ENCODE results near the gene PTPN5.

Gene PTPN5

GRCh38 chr11:18750944-18751343 lies 40.7 kb downstream of the PTPN5 start:
- no peak for TF ChIP-seq PKNOX1 (IDR thresholded peaks at IDR 0.05)
- TF ChIP-seq ZNF384 (IDR thresholded peaks at IDR 0.05) = no peak
- no peak for TF ChIP-seq FOXA1 (IDR thresholded peaks at IDR 0.05)
- no peak for TF ChIP-seq SUZ12 (IDR thresholded peaks at IDR 0.05)
- no peak for TF ChIP-seq CTBP1 (IDR thresholded peaks at IDR 0.05; ENCODE audit: borderline replicate concordance)
- TF ChIP-seq FOXK2 (IDR thresholded peaks at IDR 0.05) = no peak
- TF ChIP-seq FOXM1 (IDR thresholded peaks at IDR 0.05; ENCODE audit: borderline replicate concordance) = no peak
- TF ChIP-seq HDGF (IDR thresholded peaks at IDR 0.05; ENCODE audit: borderline replicate concordance) = no peak
- no peak for TF ChIP-seq ELF4 (IDR thresholded peaks at IDR 0.05)
- no peak for TF ChIP-seq TARDBP (IDR thresholded peaks at IDR 0.05)
- no peak for TF ChIP-seq L3MBTL2 (conservative IDR thresholded peaks at IDR 0.05)
- TF ChIP-seq NFRKB (IDR thresholded peaks at IDR 0.05) = no peak
- no peak for DNase-seq (ENCODE audit: extremely low spot score)
- ChIA-PET POLR2A (interaction anchor here (0.6 kb wide), 1 partner anchor 15 kb away, joined by 3 read pairs; no protein-coding TSS in a partner anchor), CTCF (no interaction called here)

GRCh38 chr11:18749681-18750319 lies 41.8 kb downstream of the PTPN5 start:
- DNase-seq (ENCODE audit: extremely low spot score) = no peak
- POLR2A ChIA-PET = interaction anchor here (0.9 kb wide), 1 partner anchor 9 kb away, joined by 3 read pairs; no protein-coding TSS in a partner anchor
- CTCF ChIA-PET = interaction anchor here (1.0 kb wide), 1 partner anchor 14 kb away, joined by 4 read pairs; no protein-coding TSS in a partner anchor
- TF ChIP-seq FOXA1 (IDR thresholded peaks at IDR 0.05) (no peak), SUZ12 (IDR thresholded peaks at IDR 0.05) (no peak), LEF1 (IDR thresholded peaks at IDR 0.05; ENCODE audit: borderline replicate concordance) (no peak), ELF4 (IDR thresholded peaks at IDR 0.05) (no peak)

GRCh38 chr11:18748766-18749365 lies 42.7 kb downstream of the PTPN5 start:
- TF ChIP-seq ELF4 (IDR thresholded peaks at IDR 0.05) (no peak), HDGF (IDR thresholded peaks at IDR 0.05; ENCODE audit: borderline replicate concordance) (no peak), LEF1 (IDR thresholded peaks at IDR 0.05; ENCODE audit: borderline replicate concordance) (no peak), SUZ12 (IDR thresholded peaks at IDR 0.05) (no peak), FOXK2 (IDR thresholded peaks at IDR 0.05) (no peak), PKNOX1 (IDR thresholded peaks at IDR 0.05) (no peak), L3MBTL2 (conservative IDR thresholded peaks at IDR 0.05) (no peak), FOXA1 (IDR thresholded peaks at IDR 0.05) (no peak), CTBP1 (IDR thresholded peaks at IDR 0.05; ENCODE audit: borderline replicate concordance) (no peak), SP1 (IDR thresholded peaks at IDR 0.05) (no peak), BHLHE40 (IDR thresholded peaks at IDR 0.05; ENCODE audit: borderline replicate concordance) (no peak), ZNF384 (IDR thresholded peaks at IDR 0.05) (no peak), FOXM1 (IDR thresholded peaks at IDR 0.05; ENCODE audit: borderline replicate concordance) (no peak), TARDBP (IDR thresholded peaks at IDR 0.05) (no peak), NFRKB (IDR thresholded peaks at IDR 0.05) (no peak), ARNT (IDR thresholded peaks at IDR 0.05) (no peak)
- DNase-seq (ENCODE audit: extremely low spot score) = no peak
- ChIA-PET CTCF (no interaction called here), POLR2A (no interaction called here)

GRCh38 chr11:18745251-18745650 lies 46.3 kb downstream of the PTPN5 start:
- POLR2A ChIA-PET = no interaction called here
- DNase-seq (ENCODE audit: extremely low spot score) = no peak
- CTCF ChIA-PET = interaction anchor here (0.7 to 0.9 kb wide), 2 partner anchors 14 to 19 kb away, joined by 3 read pairs; no protein-coding TSS in a partner anchor
- TF ChIP-seq PKNOX1 (IDR thresholded peaks at IDR 0.05) (no peak), CTBP1 (IDR thresholded peaks at IDR 0.05; ENCODE audit: borderline replicate concordance) (no peak), L3MBTL2 (conservative IDR thresholded peaks at IDR 0.05) (no peak)

GRCh38 chr11:18743900-18744514 lies 47.6 kb downstream of the PTPN5 start:
- ChIA-PET POLR2A (interaction anchor here (1.2 kb wide), 1 partner anchor 109 kb away, joined by 3 read pairs; the partner anchor contains the start of gene SPTY2D1), CTCF (no interaction called here)
- TF ChIP-seq CTBP1 (IDR thresholded peaks at IDR 0.05; ENCODE audit: borderline replicate concordance) (no peak), ELF4 (IDR thresholded peaks at IDR 0.05) (no peak), BHLHE40 (IDR thresholded peaks at IDR 0.05; ENCODE audit: borderline replicate concordance) (no peak), LEF1 (IDR thresholded peaks at IDR 0.05; ENCODE audit: borderline replicate concordance) (no peak), SUZ12 (IDR thresholded peaks at IDR 0.05) (no peak), L3MBTL2 (conservative IDR thresholded peaks at IDR 0.05) (no peak), NFRKB (IDR thresholded peaks at IDR 0.05) (no peak), ARNT (IDR thresholded peaks at IDR 0.05) (no peak), FOXK2 (IDR thresholded peaks at IDR 0.05) (no peak), SP1 (IDR thresholded peaks at IDR 0.05) (no peak), HDGF (IDR thresholded peaks at IDR 0.05; ENCODE audit: borderline replicate concordance) (no peak), ZNF384 (IDR thresholded peaks at IDR 0.05) (no peak), PKNOX1 (IDR thresholded peaks at IDR 0.05) (no peak), TARDBP (IDR thresholded peaks at IDR 0.05) (no peak), FOXA1 (IDR thresholded peaks at IDR 0.05) (no peak), FOXM1 (IDR thresholded peaks at IDR 0.05; ENCODE audit: borderline replicate concordance) (no peak)
- DNase-seq (ENCODE audit: extremely low spot score) = no peak

Data from HEK293T (cell line).